Trophoblast cell (in vitro differentiated cells and primary cell): ENCODE measurements around the gene GRB2.

ENCODE experiments used
- DNase-seq, 2 donors: peaks; one replicate each; pipeline ENCODE4 v3.0.0-alpha.2; 2016
- H2AFZ ChIP-seq: 2 replicates; pipeline ENCODE4 v1.6.1; 2013; ENCODE audit warnings: low read length, moderate library complexity, mild to moderate bottlenecking; ENCODE audit not compliant: insufficient read depth, poor library complexity
- H2AK5ac ChIP-seq: 2 replicates; pipeline ENCODE4 v1.6.1; 2013; ENCODE audit warnings: mild to moderate bottlenecking, low read length
- H2BK120ac ChIP-seq: 2 replicates; pipeline ENCODE4 v1.6.1; 2013; ENCODE audit warnings: low read length, mild to moderate bottlenecking, moderate library complexity; ENCODE audit not compliant: insufficient read depth, poor library complexity
- H2BK12ac ChIP-seq: 2 replicates; pipeline ENCODE4 v1.6.1; 2013; ENCODE audit warnings: mild to moderate bottlenecking, low read length, moderate library complexity
- H2BK5ac ChIP-seq: 2 replicates; pipeline ENCODE4 v1.6.1; 2013; ENCODE audit warnings: low read length, low read depth, moderate library complexity, mild to moderate bottlenecking; ENCODE audit not compliant: poor library complexity
- H3K14ac ChIP-seq: 2 replicates; pipeline ENCODE4 v1.6.1; 2013; ENCODE audit warnings: mild to moderate bottlenecking, low read length
- H3K18ac ChIP-seq: 2 replicates; pipeline ENCODE4 v1.6.1; 2013; ENCODE audit warnings: mild to moderate bottlenecking, low read length
- H3K23ac ChIP-seq: 2 replicates; pipeline ENCODE4 v1.6.1; 2013; ENCODE audit warnings: low read length
- H3K27ac ChIP-seq: 2 replicates; pipeline ENCODE4 v1.5.1; 2013; ENCODE audit warnings: low read depth, mild to moderate bottlenecking, inconsistent platforms, low read length, moderate library complexity
- H3K27me3 ChIP-seq: 2 replicates; pipeline ENCODE4 v1.6.1; 2013; ENCODE audit warnings: inconsistent platforms, mild to moderate bottlenecking, low read length, moderate library complexity; ENCODE audit not compliant: insufficient read depth
- H3K36me3 ChIP-seq, 2 experiments: 1 replicate in 1 of 2; 2 replicates in 1 of 2; pipeline ENCODE4 v1.6.1; 2013; ENCODE audit warnings: low read length in 2 of 2, mild to moderate bottlenecking in 2 of 2, moderate library complexity in 1 of 2; ENCODE audit not compliant: insufficient read depth in 2 of 2, control insufficient read depth in 1 of 2
- H3K4ac ChIP-seq: 2 replicates; pipeline ENCODE4 v1.6.1; 2013; ENCODE audit warnings: low read depth, mild to moderate bottlenecking, low read length, moderate library complexity
- H3K4me1 ChIP-seq, 2 experiments: 1 replicate in 1 of 2; 2 replicates in 1 of 2; pipeline ENCODE4 v1.6.1; 2013; ENCODE audit warnings: low read length in 2 of 2, mild to moderate bottlenecking in 2 of 2, moderate library complexity in 1 of 2; ENCODE audit not compliant: insufficient read depth in 2 of 2, control insufficient read depth in 1 of 2
- H3K4me2 ChIP-seq: 2 replicates; pipeline ENCODE4 v1.6.1; 2013; ENCODE audit warnings: inconsistent platforms, mild to moderate bottlenecking, low read length, moderate library complexity
- H3K4me3 ChIP-seq: 2 replicates; pipeline ENCODE4 v1.5.1; 2013; ENCODE audit warnings: mild to moderate bottlenecking, low read depth, low read length, inconsistent platforms
- H3K79me1 ChIP-seq: one replicate; pipeline ENCODE4 v1.6.1; 2013; ENCODE audit warnings: low read length
- H3K79me2 ChIP-seq: 2 replicates; pipeline ENCODE4 v1.6.1; 2013; ENCODE audit warnings: low read length, mild to moderate bottlenecking; ENCODE audit not compliant: control insufficient read depth, insufficient read depth, poor library complexity
- H3K9ac ChIP-seq: 2 replicates; pipeline ENCODE4 v1.6.1; 2013; ENCODE audit warnings: mild to moderate bottlenecking, low read length
- H3K9me3 ChIP-seq: 2 replicates; pipeline ENCODE4 v1.6.1; 2013; ENCODE audit warnings: low read depth, mild to moderate bottlenecking, control low read depth, inconsistent platforms, low read length; ENCODE audit not compliant: insufficient read depth
- H4K12ac ChIP-seq: 2 replicates; pipeline ENCODE4 v1.6.1; 2013; ENCODE audit warnings: low read depth, mild to moderate bottlenecking, low read length, moderate library complexity
- H4K8ac ChIP-seq: 2 replicates; pipeline ENCODE4 v1.6.1; 2013; ENCODE audit warnings: low read depth, mild to moderate bottlenecking, low read length, moderate library complexity
- H4K91ac ChIP-seq: one replicate; pipeline ENCODE4 v1.6.1; 2013; ENCODE audit warnings: low read depth, mild to moderate bottlenecking, low read length, moderate library complexity
- WGBS: extraction: QIAGEN DNeasy Blood & Tissue Kit; methylation state at CpG from one replicate; pipeline ENCODE4 v1.1.7; 2013; ENCODE audit warnings: missing lambda C conversion rate; ENCODE audit not compliant: insufficient read length, insufficient coverage; ENCODE audit errors: extremely low coverage; 5-methylcytosine and 5-hydroxymethylcytosine counted together

GRB2 gene

GRCh38 chr17:75342996-75343395 is 62.5 kb downstream of the GRB2 start:
- no peak overlapping the region for H4K12ac ChIP-seq
- H3K14ac ChIP-seq, result no peak overlapping the region
- no peak overlapping the region for H2AFZ ChIP-seq
- H3K9me3 ChIP-seq, result no peaks in the 10 kb centered on the region
- H3K27ac ChIP-seq, result no peak overlapping the region
- WGBS, result no CpG with 5 or more reads among the region's 3 CpGs
- no peak overlapping the region for H3K4me3 ChIP-seq
- peaks cover 10 to 16% of the 10 kb centered on the region in 2 experiments for H3K4me1 ChIP-seq
- H3K4ac ChIP-seq, result no peak overlapping the region
- no peaks in the 10 kb centered on the region for H3K36me3 ChIP-seq
- H4K91ac ChIP-seq, result no peak overlapping the region
- DNase-seq, result no peak
- H3K4me2 ChIP-seq, result no peak overlapping the region
- no peak overlapping the region for H2BK12ac ChIP-seq
- no peak overlapping the region for H2AK5ac ChIP-seq
- H4K8ac ChIP-seq, result no peak overlapping the region
- H3K9ac ChIP-seq, result no peak overlapping the region
- no peaks in the 10 kb centered on the region for H3K79me1 ChIP-seq
- H2BK120ac ChIP-seq, result no peak overlapping the region
- H3K23ac ChIP-seq, result no peak overlapping the region
- no peak overlapping the region for H2BK5ac ChIP-seq
- peak overlapping the region; percentile 40 for H3K18ac ChIP-seq
- H3K27me3 ChIP-seq, result no peaks in the 10 kb centered on the region
- H3K79me2 ChIP-seq, result no peaks in the 10 kb centered on the region

GRCh38 chr17:75341784-75342486 is 63.5 kb downstream of the GRB2 start:
- Histone ChIP-seq H2AFZ (no peak overlapping the region), H3K9me3 (no peaks in the 10 kb centered on the region), H3K23ac (no peak overlapping the region), H3K14ac (no peak overlapping the region), H3K4me1 (peaks cover 7 to 9% of the 10 kb centered on the region in 2 experiments), H3K18ac (no peak overlapping the region), H3K27ac (no peak overlapping the region), H4K12ac (no peak overlapping the region), H3K27me3 (no peaks in the 10 kb centered on the region), H3K4me3 (no peak overlapping the region), H3K79me2 (no peaks in the 10 kb centered on the region), H3K4me2 (no peak overlapping the region), H3K79me1 (no peaks in the 10 kb centered on the region), H2BK12ac (no peak overlapping the region), H3K9ac (no peak overlapping the region), H2BK5ac (no peak overlapping the region), H2BK120ac (no peak overlapping the region), H4K8ac (no peak overlapping the region), H4K91ac (no peak overlapping the region), H3K36me3 (no peaks in the 10 kb centered on the region), H2AK5ac (no peak overlapping the region), H3K4ac (no peak overlapping the region)
- no CpG with 5 or more reads among the region's 9 CpGs for WGBS
- DNase-seq, result no peak

- Histone ChIP-seq H3K27me3 (no peaks in the 10 kb centered on the region), H3K36me3 (no peaks in the 10 kb centered on the region), H4K8ac (no peak overlapping the region), H3K4ac (no peak overlapping the region), H3K18ac (no peak overlapping the region), H2BK12ac (no peak overlapping the region), H3K9ac (no peak overlapping the region), H3K14ac (no peak overlapping the region), H3K27ac (no peak overlapping the region), H3K4me3 (no peak overlapping the region), H2AK5ac (no peak overlapping the region), H2BK120ac (no peak overlapping the region), H3K4me2 (no peak overlapping the region), H3K4me1 (peaks cover 4 to 5% of the 10 kb centered on the region in 2 experiments), H3K23ac (no peak overlapping the region), H3K79me2 (no peaks in the 10 kb centered on the region), H3K79me1 (no peaks in the 10 kb centered on the region), H2BK5ac (no peak overlapping the region), H2AFZ (no peak overlapping the region), H3K9me3 (no peaks in the 10 kb centered on the region), H4K12ac (no peak overlapping the region), H4K91ac (no peak overlapping the region)
- DNase-seq, result peak; percentile 60 to 90
- WGBS, result no CpG with 5 or more reads among the region's 5 CpGs
Measured at GRCh38 chr17:75340631-75341030, 64.8 kb downstream of the GRB2 start.

DNA sequence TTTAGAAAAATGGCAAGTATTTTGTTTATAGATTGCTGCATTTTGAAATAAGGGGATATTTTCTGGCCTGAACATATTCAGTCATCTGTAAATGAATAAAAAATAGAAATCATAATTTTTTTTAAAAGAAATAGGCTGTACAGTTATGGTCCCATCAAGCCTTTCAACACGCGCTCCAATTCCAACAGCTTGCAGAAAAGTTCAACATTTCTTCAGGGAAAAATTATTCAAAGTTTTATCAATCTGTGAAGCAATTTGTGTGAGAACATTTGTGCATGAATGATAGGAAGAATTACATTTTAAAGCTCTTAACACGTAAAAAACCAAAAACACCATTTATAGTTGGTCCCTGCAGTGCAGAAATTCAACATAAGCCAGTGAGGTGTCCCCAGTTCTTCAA is 65.5 kb downstream of the GRB2 start:
- H2BK5ac ChIP-seq, result no peak overlapping the region
- no peak overlapping the region for H4K12ac ChIP-seq
- no peaks in the 10 kb centered on the region for H3K36me3 ChIP-seq
- H3K79me2 ChIP-seq, result no peaks in the 10 kb centered on the region
- no peak overlapping the region for H3K4me2 ChIP-seq
- H3K4ac ChIP-seq, result no peak overlapping the region
- H3K14ac ChIP-seq, result no peak overlapping the region
- H3K9ac ChIP-seq, result no peak overlapping the region
- H3K27me3 ChIP-seq, result no peaks in the 10 kb centered on the region
- no peaks in the 10 kb centered on the region for H3K79me1 ChIP-seq
- no peaks in the 10 kb centered on the region for H3K9me3 ChIP-seq
- no peak overlapping the region for H2BK120ac ChIP-seq
- H2AFZ ChIP-seq, result no peak overlapping the region
- no peak overlapping the region for H3K27ac ChIP-seq
- H2BK12ac ChIP-seq, result no peak overlapping the region
- H3K4me1 ChIP-seq, result peaks cover 3 to 5% of the 10 kb centered on the region in 2 experiments
- no peak for DNase-seq
- WGBS, result no CpG with 5 or more reads among the region's 3 CpGs
- no peak overlapping the region for H4K8ac ChIP-seq
- H3K18ac ChIP-seq, result no peak overlapping the region
- no peak overlapping the region for H4K91ac ChIP-seq
- H3K4me3 ChIP-seq, result no peak overlapping the region
- H2AK5ac ChIP-seq, result no peak overlapping the region
- H3K23ac ChIP-seq, result no peak overlapping the region
